Neuron (in vitro differentiated cells): ENCODE results near the gene ANGEL2.
"Not testable (repeated sequence)": the region's sequence is repeated elsewhere in the genome, so short reads cannot be mapped to it uniquely, and the experiment has no call there.

ENCODE experiments used
- H2AFZ ChIP-seq: one replicate; pipeline ENCODE4 v1.6.1; 2013; ENCODE audit warnings: low read depth, mild to moderate bottlenecking, inconsistent platforms, low read length, moderate library complexity
- H3K27me3 ChIP-seq: one replicate; pipeline ENCODE4 v1.6.1; 2013; ENCODE audit warnings: low read length; ENCODE audit not compliant: insufficient read depth
- H3K36me3 ChIP-seq: one replicate; pipeline ENCODE4 v1.6.1; 2013; ENCODE audit warnings: low read length; ENCODE audit not compliant: insufficient read depth
- H3K4me1 ChIP-seq: one replicate; pipeline ENCODE4 v1.6.1; 2013; ENCODE audit warnings: low read length; ENCODE audit not compliant: insufficient read depth
- H3K4me3 ChIP-seq: 2 replicates; pipeline ENCODE4 v1.5.1; 2013; ENCODE audit warnings: mild to moderate bottlenecking, low read length, moderate library complexity
- H3K9me3 ChIP-seq: one replicate; pipeline ENCODE4 v1.6.1; 2013; ENCODE audit warnings: low read length

ANGEL2 gene

GRCh38 chr1:212977781-212978645, 37.7 kb downstream of the ANGEL2 start:
- Histone ChIP-seq H3K9me3 (no peaks in the 10 kb centered on the region), H3K27me3 (no peaks in the 10 kb centered on the region), H3K4me1 (peaks cover 13% of the 10 kb centered on the region), H3K4me3 (no peak overlapping the region), H2AFZ (no peak overlapping the region), H3K36me3 (peaks cover 11% of the 10 kb centered on the region)

GRCh38 chr1:212976586-212976985, 39.1 kb downstream of the ANGEL2 start:
- Histone ChIP-seq H3K4me1 (peaks cover 10% of the 10 kb centered on the region), H3K9me3 (no peaks in the 10 kb centered on the region), H3K27me3 (no peaks in the 10 kb centered on the region), H3K4me3 (no peak overlapping the region), H2AFZ (no peak overlapping the region), H3K36me3 (peaks cover 11% of the 10 kb centered on the region)

- H2AFZ ChIP-seq: no peak overlapping the region
- no peaks in the 10 kb centered on the region for H3K9me3 ChIP-seq
- no peaks in the 10 kb centered on the region for H3K27me3 ChIP-seq
- H3K4me1 ChIP-seq: peaks cover 5% of the 10 kb centered on the region
- peaks cover 11% of the 10 kb centered on the region for H3K36me3 ChIP-seq
- no peak overlapping the region for H3K4me3 ChIP-seq
Measured at GRCh38 chr1:212975111-212975918, 40.4 kb downstream of the ANGEL2 start.

- no peak overlapping the region for H3K4me3 ChIP-seq
- no peaks in the 10 kb centered on the region for H3K27me3 ChIP-seq
- H3K4me1 ChIP-seq: no peaks in the 10 kb centered on the region
Measured at GRCh38 chr1:212974711-212975110, 41.0 kb downstream of the ANGEL2 start.

GRCh38 chr1:212973899-212974298, 41.8 kb downstream of the ANGEL2 start:
- Histone ChIP-seq H3K4me3 (no peak overlapping the region), H2AFZ (no peak overlapping the region), H3K27me3 (no peaks in the 10 kb centered on the region), H3K9me3 (no peaks in the 10 kb centered on the region), H3K4me1 (no peaks in the 10 kb centered on the region), H3K36me3 (peaks cover 11% of the 10 kb centered on the region)

More at GRCh38 chr1:212974711-212975110, 41.0 kb downstream of the ANGEL2 start:
- no peaks in the 10 kb centered on the region for H3K9me3 ChIP-seq
- no peak overlapping the region for H2AFZ ChIP-seq
- H3K36me3 ChIP-seq: peaks cover 11% of the 10 kb centered on the region

GRCh38 chr1:212973426-212973825, 42.2 kb downstream of the ANGEL2 start:
- Histone ChIP-seq H3K4me3 (no peak overlapping the region), H2AFZ (no peak overlapping the region), H3K36me3 (peaks cover 11% of the 10 kb centered on the region), H3K27me3 (no peaks in the 10 kb centered on the region), H3K4me1 (peaks cover under 1% of the 10 kb centered on the region), H3K9me3 (no peaks in the 10 kb centered on the region)

- H3K9me3 ChIP-seq: no peaks in the 10 kb centered on the region
- peaks cover 6% of the 10 kb centered on the region for H3K4me1 ChIP-seq
- no peak overlapping the region for H3K4me3 ChIP-seq
- H3K36me3 ChIP-seq: peaks cover 12% of the 10 kb centered on the region
- no peaks in the 10 kb centered on the region for H3K27me3 ChIP-seq
- no peak overlapping the region for H2AFZ ChIP-seq
Measured at GRCh38 chr1:212971312-212971711, 44.4 kb downstream of the ANGEL2 start.

GRCh38 chr1:212970085-212970484, 45.6 kb downstream of the ANGEL2 start:
- Histone ChIP-seq H3K4me3 (no peak overlapping the region), H3K4me1 (peaks cover 6% of the 10 kb centered on the region), H2AFZ (no peak overlapping the region), H3K36me3 (peaks cover 9% of the 10 kb centered on the region), H3K27me3 (no peaks in the 10 kb centered on the region), H3K9me3 (no peaks in the 10 kb centered on the region)

- H3K4me3 ChIP-seq: no peak overlapping the region
- no peaks in the 10 kb centered on the region for H3K27me3 ChIP-seq
- H2AFZ ChIP-seq: no peak overlapping the region
- peaks cover 6% of the 10 kb centered on the region for H3K4me1 ChIP-seq
- H3K36me3 ChIP-seq: peaks cover 4% of the 10 kb centered on the region
- no peaks in the 10 kb centered on the region for H3K9me3 ChIP-seq
Measured at GRCh38 chr1:212968368-212968863, 47.3 kb downstream of the ANGEL2 start.

- H3K36me3 ChIP-seq: peaks cover 4% of the 10 kb centered on the region
- no peaks in the 10 kb centered on the region for H3K27me3 ChIP-seq
- no peak overlapping the region for H3K4me3 ChIP-seq
- no peaks in the 10 kb centered on the region for H3K9me3 ChIP-seq
- no peak overlapping the region for H2AFZ ChIP-seq
- peaks cover 6% of the 10 kb centered on the region for H3K4me1 ChIP-seq
Measured at GRCh38 chr1:212967801-212968200, 47.9 kb downstream of the ANGEL2 start.

- Histone ChIP-seq H3K4me3 (no peak overlapping the region), H3K36me3 (peaks cover 4% of the 10 kb centered on the region), H2AFZ (no peak overlapping the region), H3K27me3 (no peaks in the 10 kb centered on the region), H3K9me3 (no peaks in the 10 kb centered on the region), H3K4me1 (peaks cover 6% of the 10 kb centered on the region)
Measured at GRCh38 chr1:212966616-212967015, 49.1 kb downstream of the ANGEL2 start.

GRCh38 chr1:212964993-212965392, 50.7 kb downstream of the ANGEL2 start:
- H3K4me1 ChIP-seq, H3K36me3 ChIP-seq, H2AFZ ChIP-seq, H3K27me3 ChIP-seq, H3K4me3 ChIP-seq, H3K9me3 ChIP-seq: not testable (repeated sequence)

GRCh38 chr1:212964102-212964501, 51.6 kb downstream of the ANGEL2 start:
- Histone ChIP-seq H3K36me3 (peaks cover 12% of the 10 kb centered on the region), H3K27me3 (no peaks in the 10 kb centered on the region), H3K9me3 (no peaks in the 10 kb centered on the region), H3K4me1 (peaks cover 6% of the 10 kb centered on the region), H2AFZ (no peak overlapping the region), H3K4me3 (no peak overlapping the region)
